ENCODE results near the gene GRAMD1B.

GRCh38 chr11:123535401-123535800, 105.3 kb downstream of the GRAMD1B start:
- no peak for TF ChIP-seq CTCF (IDR thresholded peaks at IDR 0.05)
- TF ChIP-seq POLR2A (IDR thresholded peaks at IDR 0.05) = no peak
